Peyer's patch (tissue), 4 donors: ENCODE data around the gene LEMD1.

Experiments used
- POLR2A ChIP-seq, 2 donors: fragments of 450-650 bp; IDR thresholded peaks; one replicate each; pipeline ENCODE4 v1.5.1; 2017; ENCODE audit warnings: antibody characterized with exemption in 2 of 2, mild to moderate bottlenecking in 2 of 2, moderate library complexity in 2 of 2
- TF ChIP-seq, protein P1 (sequence below), 6 experiments: fragments of 450-650 bp in 4 of 6; fragments of 200-600 bp in 2 of 6; sonication (generic) in 1 of 6; IDR thresholded peaks; one replicate each; pipeline ENCODE4 v1.5.1; 2017 to 2019; ENCODE audit warnings: antibody characterized with exemption in 6 of 6, mild to moderate bottlenecking in 3 of 6, moderate library complexity in 1 of 6

- TF ChIP-seq, protein P1, sequence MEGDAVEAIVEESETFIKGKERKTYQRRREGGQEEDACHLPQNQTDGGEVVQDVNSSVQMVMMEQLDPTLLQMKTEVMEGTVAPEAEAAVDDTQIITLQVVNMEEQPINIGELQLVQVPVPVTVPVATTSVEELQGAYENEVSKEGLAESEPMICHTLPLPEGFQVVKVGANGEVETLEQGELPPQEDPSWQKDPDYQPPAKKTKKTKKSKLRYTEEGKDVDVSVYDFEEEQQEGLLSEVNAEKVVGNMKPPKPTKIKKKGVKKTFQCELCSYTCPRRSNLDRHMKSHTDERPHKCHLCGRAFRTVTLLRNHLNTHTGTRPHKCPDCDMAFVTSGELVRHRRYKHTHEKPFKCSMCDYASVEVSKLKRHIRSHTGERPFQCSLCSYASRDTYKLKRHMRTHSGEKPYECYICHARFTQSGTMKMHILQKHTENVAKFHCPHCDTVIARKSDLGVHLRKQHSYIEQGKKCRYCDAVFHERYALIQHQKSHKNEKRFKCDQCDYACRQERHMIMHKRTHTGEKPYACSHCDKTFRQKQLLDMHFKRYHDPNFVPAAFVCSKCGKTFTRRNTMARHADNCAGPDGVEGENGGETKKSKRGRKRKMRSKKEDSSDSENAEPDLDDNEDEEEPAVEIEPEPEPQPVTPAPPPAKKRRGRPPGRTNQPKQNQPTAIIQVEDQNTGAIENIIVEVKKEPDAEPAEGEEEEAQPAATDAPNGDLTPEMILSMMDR (IDR thresholded peaks at IDR 0.05): peak; percentile 32 to 73 (median 62)
- TF ChIP-seq POLR2A (IDR thresholded peaks at IDR 0.05): no peak
Measured at GRCh38 chr1:205430696-205431305, 8.9 kb upstream of the LEMD1 start.
